KMS-11 (cell line): Measurements from ENCODE around the gene PEAK3.
A peak's percentile ranks its signal among the peaks of the same experiment; 100 is the strongest.

Source experiments
- H2AFZ ChIP-seq: fragments of 200-600 bp; sonication (generic); 2 replicates; pipeline ENCODE4 v1.6.1; 2016; ENCODE audit warnings: antibody characterized with exemption, mixed run types, low read depth
- H3K27ac ChIP-seq: fragments of 200-600 bp; sonication (generic); 2 replicates; pipeline ENCODE4 v1.6.1; 2016; ENCODE audit warnings: mild to moderate bottlenecking, mixed run types
- H3K27me3 ChIP-seq: fragments of 200-600 bp; sonication (generic); 2 replicates; pipeline ENCODE4 v1.6.1; 2017; ENCODE audit warnings: mild to moderate bottlenecking, low read depth, mixed run types, moderate library complexity; ENCODE audit not compliant: insufficient read depth
- H3K36me3 ChIP-seq: fragments of 200-600 bp; sonication (generic); 2 replicates; pipeline ENCODE4 v1.6.1; 2017; ENCODE audit warnings: mild to moderate bottlenecking, mixed run types; ENCODE audit not compliant: insufficient read depth
- H3K4me1 ChIP-seq: fragments of 200-600 bp; sonication (generic); 2 replicates; pipeline ENCODE4 v1.6.1; 2016; ENCODE audit warnings: mild to moderate bottlenecking, low read depth, mixed run types; ENCODE audit not compliant: poor library complexity, severe bottlenecking
- H3K4me2 ChIP-seq: fragments of 200-600 bp; sonication (generic); 2 replicates; pipeline ENCODE4 v1.7.0; 2016; ENCODE audit warnings: mild to moderate bottlenecking, mixed run types
- H3K4me3 ChIP-seq: fragments of 200-600 bp; sonication (generic); IDR thresholded peaks from 2 replicates; pipeline ENCODE4 v1.6.1; 2017; ENCODE audit warnings: low read depth, low read length, mixed read lengths; ENCODE audit not compliant: insufficient read depth
- H3K79me2 ChIP-seq: fragments of 200-600 bp; sonication (generic); 2 replicates; pipeline ENCODE4 v1.6.1; 2016; ENCODE audit warnings: low read depth, mixed run types; ENCODE audit not compliant: insufficient read depth
- H3K9ac ChIP-seq: fragments of 200-600 bp; sonication (generic); 2 replicates; pipeline ENCODE4 v1.6.1; 2016; ENCODE audit warnings: mild to moderate bottlenecking, mixed run types
- H4K20me1 ChIP-seq: fragments of 200-600 bp; sonication (generic); 2 replicates; pipeline ENCODE4 v1.6.1; 2016; ENCODE audit warnings: mild to moderate bottlenecking, mixed run types; ENCODE audit not compliant: insufficient read depth
- CTCF ChIP-seq: fragments of 200-600 bp; sonication (generic); conservative IDR thresholded peaks from 2 replicates; pipeline ENCODE4 v1.6.1; 2017; ENCODE audit warnings: low read depth, mild to moderate bottlenecking, antibody characterized with exemption, low read length, moderate library complexity, mixed read lengths

PEAK3 gene

GRCh38 chr19:2260341-2260805 lies 21.6 kb downstream of the PEAK3 start:
- Histone ChIP-seq H3K9ac (no peak overlapping the region), H2AFZ (no peak overlapping the region), H4K20me1 (no peaks in the 10 kb centered on the region), H3K4me1 (peaks cover 16% of the 10 kb centered on the region), H3K27ac (no peak overlapping the region), H3K36me3 (no peaks in the 10 kb centered on the region), H3K79me2 (peaks cover 15% of the 10 kb centered on the region; the same call in 1 of the 2 replicates), H3K27me3 (no peaks in the 10 kb centered on the region), H3K4me3 (no peak overlapping the region), H3K4me2 (peak overlapping the region; percentile 11; the same call in 1 of the 2 replicates)
- TF ChIP-seq CTCF: no peak

GRCh38 chr19:2259336-2259735 lies 22.6 kb downstream of the PEAK3 start:
- Histone ChIP-seq H3K27ac (no peak overlapping the region), H3K27me3 (no peaks in the 10 kb centered on the region), H3K4me1 (peaks cover 25% of the 10 kb centered on the region), H3K9ac (no peak overlapping the region), H3K4me3 (no peak overlapping the region), H2AFZ (no peak overlapping the region), H3K79me2 (peaks cover 23% of the 10 kb centered on the region; the same call in 1 of the 2 replicates), H3K36me3 (no peaks in the 10 kb centered on the region), H4K20me1 (no peaks in the 10 kb centered on the region), H3K4me2 (no peak overlapping the region)
- TF ChIP-seq CTCF: no peak

- no peak for TF ChIP-seq CTCF
- H3K79me2 ChIP-seq: peaks cover 27% of the 10 kb centered on the region; the same call in 1 of the 2 replicates
- H3K9ac ChIP-seq: peak within 1 kb of the TSS; percentile 74
- peak within 1 kb of the TSS; percentile 86 for H3K4me2 ChIP-seq
- no peaks in the 10 kb centered on the region for H3K36me3 ChIP-seq
- H4K20me1 ChIP-seq: no peaks in the 10 kb centered on the region
- peak within 1 kb of the TSS; percentile 49 for H3K4me3 ChIP-seq
- peaks cover 27% of the 10 kb centered on the region for H3K4me1 ChIP-seq
- H3K27ac ChIP-seq: peak within 1 kb of the TSS; percentile 85
- peak within 1 kb of the TSS; percentile 42; the same call in 1 of the 2 replicates for H2AFZ ChIP-seq
- no peaks in the 10 kb centered on the region for H3K27me3 ChIP-seq
These were observed 25.8 kb downstream of the PEAK3 start, which contains the start of gene JSRP1 for GRCh38 chr19:2255982-2256685. Gene JSRP1 (minus strand): TSS chr19:2256417. CDS start chr19:2255314, 1,103 bp downstream.

- Histone ChIP-seq H3K27ac (peak overlapping the region; percentile 85), H4K20me1 (no peaks in the 10 kb centered on the region), H3K79me2 (peaks cover 27% of the 10 kb centered on the region; the same call in 1 of the 2 replicates), H3K27me3 (no peaks in the 10 kb centered on the region), H3K4me1 (peaks cover 21% of the 10 kb centered on the region), H3K4me3 (peak overlapping the region; percentile 49), H2AFZ (peak overlapping the region; percentile 42; the same call in 1 of the 2 replicates), H3K36me3 (no peaks in the 10 kb centered on the region), H3K4me2 (peak overlapping the region; percentile 86), H3K9ac (peak overlapping the region; percentile 74)
- no peak for TF ChIP-seq CTCF
These were observed 26.7 kb downstream of the PEAK3 start for GRCh38 chr19:2255112-2255845.
